ENCODE results near the gene PRPF40A. TPM values are rescaled to one million over a fixed set of nuclear protein-coding genes. Genes with fewer than 3 reads are reported as not detected.

Gene PRPF40A
- total and polyA plus RNA-seq, 2 of the 8 experiments (the other 6 are each of a cell fraction or from before 2014, with no cell fraction given) = 85.5 to 176 TPM

DNA sequence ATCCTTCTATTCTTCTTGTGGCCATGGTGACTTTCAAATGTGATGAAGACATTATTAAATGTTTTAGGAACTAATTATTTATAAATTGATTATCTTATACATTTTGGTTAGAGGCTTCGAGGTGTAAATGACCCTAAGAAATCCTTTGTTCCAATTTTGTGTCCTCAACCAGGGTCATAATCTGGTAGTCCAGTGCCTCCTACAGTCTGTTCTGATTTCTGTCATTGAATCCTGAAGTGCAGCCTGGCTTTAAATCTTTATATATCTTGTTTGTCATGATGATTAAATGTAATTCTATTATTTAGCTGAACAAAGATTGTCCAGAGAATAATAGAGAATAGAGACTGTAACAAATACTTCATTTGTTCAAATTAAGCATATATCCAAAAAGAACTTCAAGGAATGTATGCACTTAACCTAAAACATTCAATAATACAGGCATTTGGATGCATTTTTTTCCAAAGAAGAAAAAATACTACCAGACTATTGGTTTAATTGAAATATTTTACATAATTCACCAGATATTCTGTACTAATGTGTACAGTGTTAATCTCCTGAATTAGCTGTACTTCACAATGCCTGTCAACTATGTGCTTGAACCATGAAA is 89.8 kb downstream of the PRPF40A start (continued):
- TF ChIP-seq CHD7 (IDR thresholded peaks at IDR 0.05; ENCODE audit: insufficient replicate concordance, low read length) = no peak
- TF ChIP-seq, protein P1, sequence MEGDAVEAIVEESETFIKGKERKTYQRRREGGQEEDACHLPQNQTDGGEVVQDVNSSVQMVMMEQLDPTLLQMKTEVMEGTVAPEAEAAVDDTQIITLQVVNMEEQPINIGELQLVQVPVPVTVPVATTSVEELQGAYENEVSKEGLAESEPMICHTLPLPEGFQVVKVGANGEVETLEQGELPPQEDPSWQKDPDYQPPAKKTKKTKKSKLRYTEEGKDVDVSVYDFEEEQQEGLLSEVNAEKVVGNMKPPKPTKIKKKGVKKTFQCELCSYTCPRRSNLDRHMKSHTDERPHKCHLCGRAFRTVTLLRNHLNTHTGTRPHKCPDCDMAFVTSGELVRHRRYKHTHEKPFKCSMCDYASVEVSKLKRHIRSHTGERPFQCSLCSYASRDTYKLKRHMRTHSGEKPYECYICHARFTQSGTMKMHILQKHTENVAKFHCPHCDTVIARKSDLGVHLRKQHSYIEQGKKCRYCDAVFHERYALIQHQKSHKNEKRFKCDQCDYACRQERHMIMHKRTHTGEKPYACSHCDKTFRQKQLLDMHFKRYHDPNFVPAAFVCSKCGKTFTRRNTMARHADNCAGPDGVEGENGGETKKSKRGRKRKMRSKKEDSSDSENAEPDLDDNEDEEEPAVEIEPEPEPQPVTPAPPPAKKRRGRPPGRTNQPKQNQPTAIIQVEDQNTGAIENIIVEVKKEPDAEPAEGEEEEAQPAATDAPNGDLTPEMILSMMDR (IDR thresholded peaks at IDR 0.05; ENCODE audit: control extremely low read depth in 1 of 3, insufficient read depth in 1 of 3, low read depth in 1 of 3, low read length in 3 of 3) = peak in 2 of 3 experiments; percentile 27 to 41; a peak in 1 of 4 replicates

Measured in H1 (cell line).